Esophagus squamous epithelium (tissue), 5 donors: ENCODE measurements around the gene UBE2L3. TPM values are rescaled to one million over a fixed set of nuclear protein-coding genes. Genes with fewer than 3 reads are reported as not detected.
"Not testable (repeated sequence)": the region's sequence is repeated elsewhere in the genome, so short reads cannot be mapped to it uniquely, and the experiment has no call there.

Source experiments
- DNase-seq: peaks from one replicate; lab custom pipeline; 2025; lab: John Stamatoyannopoulos, UW
- H3K27ac ChIP-seq, 4 donors: fragments of 200-600 bp; sonication (generic); one replicate each; pipeline ENCODE4 v1.5.1; 2016 to 2019; ENCODE audit warnings: mild to moderate bottlenecking in 1 of 4
- H3K27me3 ChIP-seq, 4 donors: fragments of 200-600 bp; sonication (generic); 1 replicate in 3 of 4; 2 replicates in 1 of 4; pipeline versions ENCODE4 v1.5.1 to v1.6.0; 2017 to 2021; ENCODE audit warnings: antibody characterized with exemption in 1 of 4
- H3K36me3 ChIP-seq, 3 donors: fragments of 200-600 bp; sonication (generic); one replicate each; pipeline ENCODE4 v1.5.1; 2016 to 2019
- H3K4me1 ChIP-seq, 3 donors: fragments of 200-600 bp; sonication (generic); one replicate each; pipeline ENCODE4 v1.5.1; 2017 to 2019
- H3K4me3 ChIP-seq, 4 donors: fragments of 200-600 bp; sonication (generic); 1 replicate in 3 of 4; 2 replicates in 1 of 4; pipeline ENCODE4 v1.5.1; 2016 to 2019; ENCODE audit warnings: mild to moderate bottlenecking in 2 of 4, moderate library complexity in 1 of 4
- H3K9me3 ChIP-seq, 3 donors: fragments of 200-600 bp; sonication (generic); one replicate each; pipeline ENCODE4 v1.5.1; 2016 to 2019
- POLR2A ChIP-seq, 4 donors: fragments of 450-650 bp; IDR thresholded peaks; one replicate each; pipeline ENCODE4 v1.6.1; 2017; ENCODE audit warnings: antibody characterized with exemption in 4 of 4, mild to moderate bottlenecking in 4 of 4, moderate library complexity in 3 of 4
- WGBS, 2 donors: methylation state at CpG; one replicate each; pipeline ENCODE4 v1.1.5; 2018; 5-methylcytosine and 5-hydroxymethylcytosine counted together
- intact Hi-C: fragments of 100-400 bp; cut with DNase I; formaldehyde crosslinking; loops from one replicate; pipeline ENCODE4 v1.15.0; 2022
- total RNA-seq, 4 donors: library from RNA; depleted of rRNA; stranded (reverse); fragments of >200 nt; gene quantifications; one replicate each; pipeline ENCODE4 v1.1.0, GENCODE V29; 2016
- TF ChIP-seq, protein P1 (sequence below), 6 experiments: fragments of 450-650 bp in 4 of 6; fragments of 200-600 bp in 2 of 6; sonication (generic) in 2 of 6; IDR thresholded peaks; one replicate each; pipeline ENCODE4 v1.5.1; 2016 to 2019; ENCODE audit warnings: antibody characterized with exemption in 6 of 6, mild to moderate bottlenecking in 4 of 6, moderate library complexity in 4 of 6
- donor health status: DM: yes; HTN: yes; CAD: no.

The UBE2L3 gene
- total RNA-seq, 4 donors from 2014 or later = 34.7 to 53.8 (median 44.7) TPM

DNA sequence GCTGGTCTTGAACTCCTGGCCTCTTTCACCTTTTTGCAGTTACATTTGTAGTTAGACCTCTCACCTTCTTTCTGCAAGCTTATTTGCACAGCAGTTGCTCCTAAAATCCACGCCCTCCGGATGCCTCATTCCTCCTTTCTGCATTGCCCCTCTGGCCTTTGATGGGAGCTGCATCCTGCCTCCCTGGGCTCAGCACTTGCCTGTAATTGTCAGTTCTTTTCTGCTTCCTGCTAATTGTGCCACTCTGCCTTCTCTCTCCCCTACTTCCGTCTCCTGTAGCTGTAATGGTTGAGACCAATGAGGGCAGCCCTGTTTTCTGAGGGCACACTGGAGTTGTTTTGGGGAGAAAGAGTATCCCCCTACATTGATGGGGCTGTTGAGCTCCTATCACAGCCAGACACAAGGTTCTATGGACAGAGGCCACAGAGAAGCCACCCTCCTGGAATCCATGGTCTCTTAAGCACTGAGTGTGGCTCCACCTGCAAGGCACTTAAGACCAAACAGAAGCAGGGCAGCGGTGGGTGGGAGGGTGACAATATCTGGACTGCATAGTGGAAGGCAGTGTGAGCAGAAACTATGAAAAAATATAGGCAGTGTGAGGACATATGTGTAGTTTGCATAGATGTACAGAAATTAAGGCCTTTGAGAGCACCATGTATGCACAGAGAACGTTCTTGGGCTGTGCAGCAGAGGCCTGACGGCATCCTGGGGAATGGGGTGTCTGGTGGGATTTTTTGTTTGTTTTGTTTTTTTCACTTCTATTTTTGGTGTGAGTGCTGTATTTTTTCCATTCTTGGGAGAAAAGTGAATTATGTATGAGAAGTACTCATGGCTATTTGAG lies 31.8 kb downstream of the UBE2L3 start:
- peaks cover 2 to 64% (median 5%) of the 10 kb centered on the region in 3 donors for H3K36me3 ChIP-seq
- H3K27me3 ChIP-seq = no peaks in the 10 kb centered on the region
- 80 to 83% methylated on average over 5 to 6 of the region's 6 CpGs for WGBS, 2 donors
- H3K4me3 ChIP-seq = no peak overlapping the region
- no peak for TF ChIP-seq POLR2A (IDR thresholded peaks at IDR 0.05)
- TF ChIP-seq, protein P1, sequence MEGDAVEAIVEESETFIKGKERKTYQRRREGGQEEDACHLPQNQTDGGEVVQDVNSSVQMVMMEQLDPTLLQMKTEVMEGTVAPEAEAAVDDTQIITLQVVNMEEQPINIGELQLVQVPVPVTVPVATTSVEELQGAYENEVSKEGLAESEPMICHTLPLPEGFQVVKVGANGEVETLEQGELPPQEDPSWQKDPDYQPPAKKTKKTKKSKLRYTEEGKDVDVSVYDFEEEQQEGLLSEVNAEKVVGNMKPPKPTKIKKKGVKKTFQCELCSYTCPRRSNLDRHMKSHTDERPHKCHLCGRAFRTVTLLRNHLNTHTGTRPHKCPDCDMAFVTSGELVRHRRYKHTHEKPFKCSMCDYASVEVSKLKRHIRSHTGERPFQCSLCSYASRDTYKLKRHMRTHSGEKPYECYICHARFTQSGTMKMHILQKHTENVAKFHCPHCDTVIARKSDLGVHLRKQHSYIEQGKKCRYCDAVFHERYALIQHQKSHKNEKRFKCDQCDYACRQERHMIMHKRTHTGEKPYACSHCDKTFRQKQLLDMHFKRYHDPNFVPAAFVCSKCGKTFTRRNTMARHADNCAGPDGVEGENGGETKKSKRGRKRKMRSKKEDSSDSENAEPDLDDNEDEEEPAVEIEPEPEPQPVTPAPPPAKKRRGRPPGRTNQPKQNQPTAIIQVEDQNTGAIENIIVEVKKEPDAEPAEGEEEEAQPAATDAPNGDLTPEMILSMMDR (IDR thresholded peaks at IDR 0.05) = no peak
- H3K4me1 ChIP-seq = peaks cover 0 to 10% (median 0%) of the 10 kb centered on the region in 3 donors
- H3K27ac ChIP-seq = no peak overlapping the region
- intact Hi-C loops = no loop called here
- DNase-seq = no peak
- H3K9me3 ChIP-seq = no peaks in the 10 kb centered on the region

DNA sequence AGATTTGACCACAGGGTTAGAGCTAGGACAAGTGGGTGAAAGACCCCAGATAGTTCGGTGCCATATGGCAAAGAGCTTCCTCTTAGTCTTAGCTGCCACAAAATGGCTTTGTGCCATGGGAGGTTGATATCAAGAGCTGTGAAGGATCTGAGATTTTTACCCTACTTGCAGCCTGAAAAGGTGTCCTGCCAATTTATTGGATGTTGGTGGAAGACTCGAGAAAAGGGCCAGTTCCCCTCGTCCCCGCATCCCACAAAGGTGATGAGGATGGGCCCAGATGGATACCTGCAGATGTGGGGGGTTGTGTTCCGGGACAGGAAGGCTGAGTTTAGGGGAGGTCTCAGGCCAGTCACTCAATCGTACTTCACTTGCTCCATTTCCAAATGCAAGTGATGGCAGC lies 35.1 kb downstream of the UBE2L3 start:
- peaks cover 0 to 42% (median 5%) of the 10 kb centered on the region in 3 donors for H3K36me3 ChIP-seq
- WGBS, 2 donors = 81 to 98% methylated on average over 6 of the region's 6 CpGs
- no peaks in the 10 kb centered on the region for H3K27me3 ChIP-seq
- no peaks in the 10 kb centered on the region for H3K9me3 ChIP-seq
- intact Hi-C loops = no loop called here
- no peak overlapping the region for H3K27ac ChIP-seq
- H3K4me3 ChIP-seq = no peak overlapping the region
- peaks cover 0 to 24% (median 3%) of the 10 kb centered on the region in 3 donors for H3K4me1 ChIP-seq
- no peak for DNase-seq
- no peak for TF ChIP-seq POLR2A (IDR thresholded peaks at IDR 0.05)
- TF ChIP-seq, protein P1 (IDR thresholded peaks at IDR 0.05) = no peak

DNA sequence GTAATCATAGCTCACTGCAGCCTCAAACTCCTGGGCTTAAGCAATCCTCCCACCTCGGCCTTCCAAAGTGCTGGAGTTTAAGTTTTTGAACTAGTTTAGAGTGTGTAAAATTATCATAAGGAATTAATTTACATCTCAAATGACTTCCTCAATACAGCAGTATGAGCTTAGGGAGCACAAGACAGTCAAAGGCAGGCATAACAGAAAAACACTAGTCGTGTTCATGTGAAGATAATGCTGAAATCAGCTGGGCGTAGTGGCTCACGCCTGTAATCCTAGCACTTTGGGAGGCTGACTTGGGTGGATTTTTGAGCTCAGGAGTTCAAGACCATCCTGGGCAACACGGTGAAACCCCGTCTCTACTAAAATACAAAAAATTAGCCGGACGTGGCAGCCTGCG lies 36.5 kb downstream of the UBE2L3 start:
- no peaks in the 10 kb centered on the region for H3K9me3 ChIP-seq
- no peak for TF ChIP-seq POLR2A (IDR thresholded peaks at IDR 0.05)
- TF ChIP-seq, protein P1 (IDR thresholded peaks at IDR 0.05) = no peak
- no peaks in the 10 kb centered on the region for H3K27me3 ChIP-seq
- H3K4me3 ChIP-seq = no peak overlapping the region
- H3K27ac ChIP-seq = no peak overlapping the region
- H3K36me3 ChIP-seq = peaks cover 0 to 40% (median 5%) of the 10 kb centered on the region in 3 donors
- peaks cover 0 to 24% (median 3%) of the 10 kb centered on the region in 3 donors for H3K4me1 ChIP-seq
- intact Hi-C loops = no loop called here
- 80 to 89% methylated on average over 6 to 9 of the region's 9 CpGs for WGBS, 2 donors
- no peak for DNase-seq

DNA sequence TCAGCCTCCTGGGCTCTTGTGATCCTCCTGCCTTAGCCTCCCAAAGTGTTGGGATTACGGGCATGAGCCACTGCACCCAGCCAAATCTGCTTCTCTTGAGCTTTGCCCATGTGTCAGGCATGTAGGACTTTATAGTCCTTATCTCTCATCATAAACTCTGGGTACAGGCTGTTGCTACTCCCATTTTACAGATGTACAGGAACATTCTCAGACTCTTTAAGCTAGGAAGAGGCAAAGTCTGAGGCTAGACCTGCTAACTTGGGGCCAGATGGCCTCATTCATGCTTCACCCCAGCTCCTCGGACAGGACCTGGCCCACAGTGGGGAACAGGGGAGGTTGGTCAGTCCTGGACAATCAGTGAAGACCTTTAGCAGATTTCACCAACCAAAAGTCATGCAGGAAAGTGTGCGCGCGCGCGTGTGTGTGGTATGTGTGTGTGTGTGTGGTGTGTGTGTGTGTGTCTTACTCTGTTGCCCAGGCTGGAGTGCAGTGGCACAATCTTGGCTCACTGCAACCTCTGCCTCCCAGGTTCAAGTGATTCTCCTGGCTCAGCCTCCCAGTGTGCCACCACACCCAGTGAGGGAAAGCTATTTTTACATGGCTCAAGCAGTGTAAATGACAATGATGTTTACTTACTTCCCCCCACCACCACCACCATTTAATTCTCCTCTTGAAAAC lies 38.5 kb downstream of the UBE2L3 start:
- TF ChIP-seq, protein P1 (IDR thresholded peaks at IDR 0.05) = no peak
- no peak for TF ChIP-seq POLR2A (IDR thresholded peaks at IDR 0.05)
- Histone ChIP-seq H3K4me3 (no peak overlapping the region), H3K27me3 (no peaks in the 10 kb centered on the region), H3K36me3 (peaks cover 0 to 46% (median 5%) of the 10 kb centered on the region in 3 donors), H3K4me1 (peaks cover 0 to 20% (median 3%) of the 10 kb centered on the region in 3 donors), H3K9me3 (no peaks in the 10 kb centered on the region), H3K27ac (no peak overlapping the region)
- no peak for DNase-seq
- WGBS, 2 donors = 93 to 97% methylated on average over 7 of the region's 7 CpGs
- intact Hi-C loops = no loop called here

DNA sequence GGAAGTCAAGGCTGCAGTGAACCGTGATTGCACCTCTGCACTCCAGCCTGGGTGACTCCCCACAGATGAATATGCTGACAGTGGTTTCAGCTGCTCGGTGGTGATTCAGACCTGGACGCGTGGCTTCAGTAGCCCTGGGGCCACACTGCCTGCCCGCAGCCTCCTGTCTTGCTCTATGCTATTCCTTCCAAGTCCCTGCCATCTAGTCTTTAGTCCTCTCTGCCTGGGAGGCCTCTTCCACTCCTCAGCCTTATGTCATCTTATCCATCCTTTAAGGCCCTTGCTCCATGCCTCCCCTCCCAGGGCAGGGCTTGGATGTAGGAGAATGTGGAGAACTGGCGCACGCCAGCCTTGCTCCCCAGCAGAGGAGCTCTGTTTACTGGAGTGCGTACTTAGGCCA lies 39.3 kb downstream of the UBE2L3 start:
- 75 to 94% methylated on average over 6 to 8 of the region's 8 CpGs for WGBS, 2 donors
- peaks cover 0 to 24% (median 3%) of the 10 kb centered on the region in 3 donors for H3K4me1 ChIP-seq
- no peak overlapping the region for H3K4me3 ChIP-seq
- H3K27ac ChIP-seq = no peak overlapping the region
- DNase-seq = no peak
- TF ChIP-seq, protein P1 (IDR thresholded peaks at IDR 0.05) = no peak
- no peak for TF ChIP-seq POLR2A (IDR thresholded peaks at IDR 0.05)
- H3K9me3 ChIP-seq = no peaks in the 10 kb centered on the region
- intact Hi-C loops = no loop called here
- H3K36me3 ChIP-seq = peaks cover 0 to 53% (median 5%) of the 10 kb centered on the region in 3 donors
- H3K27me3 ChIP-seq = no peaks in the 10 kb centered on the region

DNA sequence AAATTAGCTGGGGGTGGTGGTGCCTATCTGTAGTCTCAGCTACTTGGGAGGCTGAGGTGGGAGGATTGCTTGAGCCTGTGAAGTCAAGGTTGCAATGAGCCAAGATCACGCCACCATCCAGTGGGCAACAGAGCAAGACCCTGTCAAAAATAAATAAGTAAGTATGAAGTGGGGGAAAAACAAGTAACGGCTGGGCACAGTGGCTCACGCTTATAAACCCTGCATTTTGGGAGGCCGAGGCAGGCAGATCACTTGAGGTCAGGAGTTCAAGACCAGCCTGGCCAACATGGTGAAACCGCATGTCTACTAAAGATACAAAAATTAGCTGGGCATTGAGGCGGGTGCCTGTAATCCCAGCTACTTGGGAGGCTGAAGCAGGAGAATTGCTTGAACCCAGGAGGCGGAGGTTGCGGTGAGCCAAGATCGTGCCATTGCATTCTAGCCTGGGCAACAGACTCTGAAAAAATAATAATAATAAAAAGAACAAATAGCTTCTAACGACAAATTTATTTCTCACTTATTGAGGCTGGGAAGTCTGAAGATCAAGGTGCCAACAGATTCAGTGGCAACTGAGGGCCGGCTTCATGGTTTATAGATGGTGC lies 42.1 kb downstream of the UBE2L3 start:
- H3K9me3 ChIP-seq, H3K27me3 ChIP-seq, H3K27ac ChIP-seq, DNase-seq, H3K4me3 ChIP-seq, intact Hi-C loops: not testable (repeated sequence)
- WGBS, 2 donors = 94 to 95% methylated on average over 11 of the region's 11 CpGs
- Histone ChIP-seq H3K4me1 (peaks cover 0 to 34% (median 3%) of the 10 kb centered on the region in 3 donors), H3K36me3 (peaks cover 0 to 64% (median 7%) of the 10 kb centered on the region in 3 donors)
